Hematopoietic multipotent progenitor cell treated with erythropoietin and hydrocortisone succinate and interleukin-3 and kit ligand, for 15 days (in vitro differentiated cells): ENCODE measurements around the gene CTAGE15.
A peak's percentile ranks its signal among the peaks of the same experiment; 100 is the strongest.
"Not testable (repeated sequence)": the region's sequence is repeated elsewhere in the genome, so short reads cannot be mapped to it uniquely, and the experiment has no call there.

Source experiments
- DNase-seq: peaks from one replicate; pipeline ENCODE4 v3.0.0-alpha.2; 2015; ENCODE audit warnings: low spot score

The CTAGE15 gene

GRCh38 chr7:143571501-143571900, at the start of gene CTAGE15:
Gene CTAGE15 (plus strand): TSS chr7:143571801. CDS start chr7:143571818, 17 bp downstream.
- not testable (repeated sequence) for DNase-seq

- not testable (repeated sequence) for DNase-seq
These were observed 49.2 kb upstream of the CTAGE15 start for GRCh38 chr7:143522309-143522916.

GRCh38 chr7:143531169-143531926, 40.3 kb upstream of the CTAGE15 start:
- not testable (repeated sequence) for DNase-seq

GRCh38 chr7:143531932-143532331, 39.7 kb upstream of the CTAGE15 start:
- DNase-seq = not testable (repeated sequence)

GRCh38 chr7:143533213-143533839, 38.3 kb upstream of the CTAGE15 start:
- DNase-seq = not testable (repeated sequence)

GRCh38 chr7:143536443-143536842, 35.2 kb upstream of the CTAGE15 start:
- DNase-seq = not testable (repeated sequence)

GRCh38 chr7:143543288-143544038, 28.1 kb upstream of the CTAGE15 start:
- DNase-seq = not testable (repeated sequence)

GRCh38 chr7:143555968-143556367, 15.6 kb upstream of the CTAGE15 start:
- not testable (repeated sequence) for DNase-seq

GRCh38 chr7:143563306-143563705, 8.3 kb upstream of the CTAGE15 start:
- DNase-seq = not testable (repeated sequence)

GRCh38 chr7:143566001-143566400, 5.6 kb upstream of the CTAGE15 start:
- not testable (repeated sequence) for DNase-seq

GRCh38 chr7:143588183-143588582, 16.6 kb downstream of the CTAGE15 start:
- not testable (repeated sequence) for DNase-seq

GRCh38 chr7:143589897-143590296, 18.3 kb downstream of the CTAGE15 start:
- DNase-seq = not testable (repeated sequence)

GRCh38 chr7:143598086-143598485, 26.5 kb downstream of the CTAGE15 start:
- not testable (repeated sequence) for DNase-seq

- DNase-seq = not testable (repeated sequence)
These were observed 31.9 kb downstream of the CTAGE15 start for GRCh38 chr7:143603549-143603948.

GRCh38 chr7:143606088-143606487, 34.5 kb downstream of the CTAGE15 start:
- DNase-seq = not testable (repeated sequence)

- peak; percentile 0 for DNase-seq
These were observed 43.9 kb downstream of the CTAGE15 start for GRCh38 chr7:143615545-143615944.

GRCh38 chr7:143617204-143617603, 45.6 kb downstream of the CTAGE15 start:
- not testable (repeated sequence) for DNase-seq

- DNase-seq = not testable (repeated sequence)
These were observed 48.5 kb downstream of the CTAGE15 start for GRCh38 chr7:143620058-143620457.

- DNase-seq = not testable (repeated sequence)
These were observed 49.0 kb downstream of the CTAGE15 start, which contains the start of gene TCAF2 for GRCh38 chr7:143620646-143621045. Gene TCAF2 (plus strand): TSS chr7:143620974.

GRCh38 chr7:143621175-143621574, 49.6 kb downstream of the CTAGE15 start:
- not testable (repeated sequence) for DNase-seq

GRCh38 chr7:143622130-143622529, 50.5 kb downstream of the CTAGE15 start:
- DNase-seq = not testable (repeated sequence)
